IPS DF 4.7 (cell line): Measurements from ENCODE around the gene PLGRKT.
A peak's percentile ranks its signal among the peaks of the same experiment; 100 is the strongest.
"Not testable (repeated sequence)": the region's sequence is repeated elsewhere in the genome, so short reads cannot be mapped to it uniquely, and the experiment has no call there.

ENCODE experiments used
- DNase-seq: peaks from one replicate; pipeline ENCODE4 v3.0.0-alpha.2; 2013; ENCODE audit warnings: low spot score; ENCODE audit errors: extremely low read depth

The PLGRKT gene

DNA sequence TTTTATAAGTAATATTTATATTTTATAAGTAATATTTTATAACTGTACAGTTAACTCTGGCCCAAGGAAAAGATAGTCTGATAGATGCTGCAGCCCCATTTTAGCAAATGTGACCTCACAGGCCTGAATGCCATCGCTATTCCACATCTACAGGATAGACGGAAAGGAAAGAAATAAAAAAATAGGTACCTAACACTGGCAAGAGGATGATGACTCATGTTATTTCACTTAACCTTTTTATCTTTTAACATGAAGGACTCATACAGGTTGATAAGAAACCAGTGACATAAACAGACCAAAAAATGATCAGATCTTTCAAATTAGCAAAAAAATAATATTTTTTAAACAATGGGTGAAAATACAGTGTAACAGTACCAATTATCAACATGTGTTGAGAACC is 15.3 kb upstream of the PLGRKT start:
- no peak for DNase-seq

- DNase-seq: no peak
These were observed 14.5 kb upstream of the PLGRKT start for GRCh38 chr9:5452286-5452609.

DNA sequence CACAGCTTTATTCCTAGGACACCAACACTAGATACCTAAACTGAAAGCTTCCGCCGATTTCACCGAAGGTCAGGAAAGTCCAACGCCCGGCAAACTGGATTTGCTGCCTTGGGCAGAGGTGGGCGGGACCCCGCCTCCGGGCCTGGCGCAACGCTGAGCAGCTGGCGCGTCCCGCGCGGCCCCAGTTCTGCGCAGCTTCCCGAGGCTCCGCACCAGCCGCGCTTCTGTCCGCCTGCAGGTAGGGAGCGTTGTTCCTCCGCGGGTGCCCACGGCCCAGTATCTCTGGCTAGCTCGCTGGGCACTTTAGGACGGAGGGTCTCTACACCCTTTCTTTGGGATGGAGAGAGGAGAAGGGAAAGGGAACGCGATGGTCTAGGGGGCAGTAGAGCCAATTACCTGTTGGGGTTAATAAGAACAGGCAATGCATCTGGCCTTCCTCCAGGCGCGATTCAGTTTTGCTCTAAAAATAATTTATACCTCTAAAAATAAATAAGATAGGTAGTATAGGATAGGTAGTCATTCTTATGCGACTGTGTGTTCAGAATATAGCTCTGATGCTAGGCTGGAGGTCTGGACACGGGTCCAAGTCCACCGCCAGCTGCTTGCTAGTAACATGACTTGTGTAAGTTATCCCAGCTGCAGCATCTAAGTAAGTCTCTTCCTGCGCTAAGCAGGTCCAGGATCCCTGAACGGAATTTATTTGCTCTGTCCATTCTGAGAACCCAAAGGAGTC is 12.8 kb upstream of the PLGRKT start, which contains the start of gene CD274:
TSS of gene CD274 (plus strand) at position 184 of the 733 bp plus-strand sequence. CDS start 5,572 bp downstream, outside the sequence.
- peak; percentile 46 for DNase-seq

- no peak for DNase-seq
These were observed 12.0 kb upstream of the PLGRKT start for GRCh38 chr9:5449521-5450358.

- DNase-seq: no peak
These were observed 11.0 kb upstream of the PLGRKT start for GRCh38 chr9:5448461-5449435.

DNA sequence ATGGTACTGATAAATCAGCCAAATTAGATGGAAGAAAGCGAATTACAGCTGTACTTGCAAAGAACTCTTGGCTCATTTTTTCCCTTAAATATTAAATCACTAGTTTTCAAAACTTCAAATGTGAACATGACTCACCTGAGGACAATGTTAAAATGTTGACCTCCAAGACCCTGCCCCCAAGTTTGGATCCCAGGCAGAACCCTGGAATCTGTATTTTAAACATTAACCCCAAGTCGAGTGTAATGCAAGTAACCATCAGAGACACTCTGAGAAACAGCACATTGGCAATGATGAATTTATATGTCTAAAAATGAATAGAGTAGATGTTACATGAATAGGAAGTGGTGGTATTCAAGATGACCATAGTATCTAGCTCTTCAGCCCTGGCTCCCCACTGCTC is 10.3 kb upstream of the PLGRKT start:
- DNase-seq: no peak

- no peak for DNase-seq
These were observed 9.6 kb upstream of the PLGRKT start for GRCh38 chr9:5447337-5447736.

GRCh38 chr9:5446451-5447236 is 8.9 kb upstream of the PLGRKT start:
- no peak for DNase-seq

- DNase-seq: no peak
These were observed 8.2 kb upstream of the PLGRKT start for GRCh38 chr9:5445886-5446285.

DNA sequence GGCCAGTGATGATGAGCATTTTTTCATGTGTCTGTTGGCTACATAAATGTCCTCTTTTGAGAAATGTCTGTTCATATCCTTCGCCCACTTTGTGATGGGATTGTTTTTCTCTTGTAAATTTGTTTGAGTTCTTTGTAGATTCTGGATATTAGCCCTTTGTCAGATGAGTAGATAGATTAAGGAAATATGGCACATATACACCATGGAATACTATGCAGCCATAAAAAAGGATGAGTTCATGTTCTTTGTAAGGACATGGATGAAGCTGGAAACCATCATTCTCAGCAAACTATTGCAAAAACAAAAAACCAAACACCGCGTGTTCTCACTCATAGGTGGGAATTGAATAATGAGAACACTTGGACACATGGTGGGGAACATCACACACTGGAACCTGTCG is 7.4 kb upstream of the PLGRKT start:
- DNase-seq: not testable (repeated sequence)

GRCh38 chr9:5443850-5444249 is 6.1 kb upstream of the PLGRKT start:
- DNase-seq: no peak

- DNase-seq: no peak
These were observed 4.8 kb upstream of the PLGRKT start for GRCh38 chr9:5442400-5443011.

GRCh38 chr9:5441043-5441442 is 3.3 kb upstream of the PLGRKT start:
- no peak for DNase-seq

DNA sequence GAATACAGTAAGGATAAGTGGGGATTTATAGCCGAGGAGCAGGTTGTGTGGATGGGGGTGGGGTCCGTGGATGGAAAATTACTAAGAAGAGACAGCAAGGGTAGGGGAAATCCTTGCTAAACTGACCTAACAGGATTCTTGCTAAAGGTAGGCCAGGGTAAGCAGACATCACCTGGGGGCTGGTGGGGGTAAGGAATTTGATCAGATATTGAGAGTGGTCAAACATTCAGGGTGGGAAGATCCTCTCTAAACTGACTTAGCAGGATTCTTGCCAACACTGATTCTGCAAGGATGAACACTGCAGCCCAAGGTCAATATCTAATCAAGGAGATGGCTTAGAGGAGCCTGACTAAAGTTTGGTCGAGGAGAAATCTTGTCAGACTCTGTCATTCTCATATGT is 2.7 kb upstream of the PLGRKT start:
- no peak for DNase-seq

DNA sequence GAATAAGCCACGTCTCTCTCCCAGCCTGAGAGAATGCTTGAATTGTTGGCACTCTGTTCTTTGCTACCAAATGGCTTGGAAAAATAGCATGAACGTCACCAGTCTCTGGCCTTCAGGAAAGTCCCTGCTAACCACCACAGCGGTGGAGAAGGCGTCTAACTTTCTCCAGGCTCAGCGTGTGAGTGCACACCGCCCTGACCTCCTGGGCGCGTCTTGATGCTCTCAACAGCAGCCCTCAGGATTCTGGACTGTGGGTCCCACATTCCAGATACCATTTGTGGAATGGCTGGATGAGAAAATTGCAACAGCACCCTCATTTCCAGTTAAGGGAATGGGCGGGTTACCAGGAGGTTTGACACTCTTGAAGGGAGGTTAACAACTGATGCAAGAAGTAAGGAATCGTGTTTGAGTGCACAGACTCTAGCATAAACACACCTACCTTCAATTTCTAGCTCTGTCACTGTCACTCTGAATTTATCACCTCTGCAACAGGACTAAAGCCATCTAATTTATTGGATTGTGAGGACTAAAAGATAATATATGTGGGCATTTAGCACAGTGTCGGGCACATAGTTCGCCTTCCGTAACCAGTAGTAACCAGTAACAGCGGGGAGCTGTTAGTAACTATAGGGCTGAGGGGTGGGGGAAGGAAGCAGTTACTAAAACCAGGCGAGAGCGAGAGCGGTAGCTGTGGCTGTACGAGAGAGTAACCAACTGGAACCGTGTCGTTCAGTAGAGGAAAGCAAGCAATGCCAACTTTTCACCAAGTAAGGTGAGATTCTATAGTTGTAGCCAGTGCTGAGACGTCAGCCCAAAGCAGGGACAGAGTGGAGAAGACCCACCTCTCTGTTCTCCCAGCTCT is 807 bp upstream of the PLGRKT start:
- DNase-seq: no peak

- no peak for DNase-seq
These were observed 1.3 kb downstream of the PLGRKT start for GRCh38 chr9:5436441-5436840.

GRCh38 chr9:5435912-5436311 is 1.8 kb downstream of the PLGRKT start:
- no peak for DNase-seq

DNA sequence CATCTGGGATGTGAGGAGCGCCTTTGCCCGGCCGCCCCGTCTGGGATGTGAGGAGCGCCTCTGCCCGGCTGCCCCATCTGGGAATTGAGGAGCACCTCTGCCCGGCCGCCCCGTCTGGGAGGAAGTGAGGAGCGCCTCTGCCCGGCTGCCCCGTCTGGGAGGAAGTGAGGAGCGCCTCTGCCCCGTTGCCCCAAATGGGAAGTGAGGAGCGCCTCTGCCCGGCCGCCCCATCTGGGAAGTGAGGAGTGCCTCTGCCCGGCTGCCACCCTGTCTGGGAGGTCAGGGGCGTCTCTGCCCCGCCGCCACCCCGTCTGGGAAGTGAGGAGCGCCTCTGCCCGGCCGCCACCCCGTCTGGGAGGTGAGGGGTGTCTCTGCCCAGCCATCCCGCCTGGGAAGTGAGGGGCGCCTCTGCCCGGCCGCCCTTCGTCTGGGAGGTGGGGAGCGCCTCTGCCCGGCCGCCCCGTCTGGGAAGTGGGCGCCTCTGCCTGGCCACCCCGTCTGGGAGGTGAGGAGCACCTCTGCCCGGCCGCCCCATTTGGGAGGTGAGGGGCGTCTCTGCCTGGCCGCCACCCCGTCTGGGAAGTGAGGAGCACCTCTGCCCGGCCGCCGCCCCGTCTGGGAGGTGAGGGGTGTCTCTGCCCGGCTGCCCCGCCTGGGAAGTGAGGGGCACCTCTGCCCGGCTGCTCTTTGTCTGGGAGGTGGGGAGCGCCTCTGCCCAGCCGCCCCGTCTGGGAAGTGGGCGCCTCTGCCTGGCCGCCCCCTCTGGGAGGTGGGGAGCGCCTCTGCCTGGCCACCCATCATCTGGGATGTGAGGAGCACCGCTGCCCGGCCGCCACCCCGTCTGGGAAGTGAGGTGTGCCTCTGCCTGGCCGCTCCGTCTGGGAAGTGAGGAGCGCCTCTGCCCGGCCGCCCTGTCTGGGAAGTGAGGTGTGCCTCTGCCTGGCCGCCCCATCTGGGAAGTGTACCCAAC is 3.6 kb downstream of the PLGRKT start:
- DNase-seq: not testable (repeated sequence)
